Central memory CD8-positive, alpha-beta T cell (primary cell): ENCODE results near the gene FARS2.

ENCODE experiments used
- ATAC-seq: fragments of 150-1000 bp; cut with Tn5 transposase; replicated peaks from 2 replicates; pipeline ENCODE4 v1.10.0; 2022; ENCODE audit warnings: mild to moderate bottlenecking, moderate FRiP score, moderate number of reproducible peaks; ENCODE audit not compliant: poor library complexity, severe bottlenecking; ENCODE audit errors: extremely low read depth
- DNase-seq, 2 donors: peaks; one replicate each; pipeline ENCODE4 v3.0.0; 2021; ENCODE audit warnings: low spot score in 2 of 2
- H3K27ac Mint-ChIP-seq: one replicate; pipeline ENCODE4 v1.8.0; 2022; ENCODE audit warnings: low read depth, mild to moderate bottlenecking, moderate library complexity, mixed read lengths
- H3K27me3 Mint-ChIP-seq: one replicate; pipeline ENCODE4 v1.8.0; 2022; ENCODE audit warnings: mixed read lengths
- H3K36me3 Mint-ChIP-seq: one replicate; pipeline ENCODE4 v1.8.0; 2022; ENCODE audit warnings: mild to moderate bottlenecking, moderate library complexity, mixed read lengths; ENCODE audit not compliant: insufficient read depth
- H3K4me1 Mint-ChIP-seq: one replicate; pipeline ENCODE4 v1.8.0; 2022; ENCODE audit warnings: mixed read lengths
- H3K4me3 Mint-ChIP-seq: one replicate; pipeline ENCODE4 v1.8.0; 2022; ENCODE audit warnings: mild to moderate bottlenecking, moderate library complexity, mixed read lengths
- H3K9me3 Mint-ChIP-seq: one replicate; pipeline ENCODE4 v1.8.0; 2022; ENCODE audit warnings: mixed read lengths

FARS2 gene

GRCh38 chr6:5507131-5507681, 245.9 kb downstream of the FARS2 start:
- peaks cover 27% of the 10 kb centered on the region for H3K4me1 Mint-ChIP-seq
- H3K27me3 Mint-ChIP-seq = no peaks in the 10 kb centered on the region
- H3K9me3 Mint-ChIP-seq = no peaks in the 10 kb centered on the region
- H3K27ac Mint-ChIP-seq = peak overlapping the region; percentile 83
- peak; percentile 78 for ATAC-seq
- H3K36me3 Mint-ChIP-seq = no peaks in the 10 kb centered on the region
- DNase-seq = no peak
- peak overlapping the region; percentile 51 for H3K4me3 Mint-ChIP-seq

DNA sequence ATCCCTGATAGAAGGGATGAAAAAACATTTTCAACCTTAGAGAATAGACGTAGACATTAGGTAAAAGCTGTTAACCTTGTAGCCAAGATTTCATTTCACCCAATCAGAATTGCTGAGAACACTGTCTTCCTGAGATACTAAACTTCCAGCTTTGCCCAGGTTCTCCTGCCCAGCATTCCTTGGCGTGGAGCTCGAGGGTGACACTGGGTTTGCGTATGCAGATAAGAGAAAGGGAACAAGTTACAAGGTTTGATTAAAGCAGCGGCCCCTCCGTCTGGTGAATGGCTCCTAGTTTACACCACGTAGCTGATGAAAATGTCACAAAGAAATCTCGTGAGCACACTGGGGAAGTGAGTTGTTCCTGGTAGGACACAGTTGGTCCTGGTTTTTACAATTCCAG, 247.8 kb downstream of the FARS2 start:
- H3K36me3 Mint-ChIP-seq = peaks cover 2% of the 10 kb centered on the region
- H3K4me3 Mint-ChIP-seq = no peak overlapping the region
- DNase-seq (no peak), ATAC-seq (no peak)
- no peak overlapping the region for H3K27ac Mint-ChIP-seq
- no peaks in the 10 kb centered on the region for H3K27me3 Mint-ChIP-seq
- H3K4me1 Mint-ChIP-seq = peaks cover 32% of the 10 kb centered on the region
- H3K9me3 Mint-ChIP-seq = no peaks in the 10 kb centered on the region

- no peak for DNase-seq
- Mint-ChIP-seq H3K27me3 (no peaks in the 10 kb centered on the region), H3K4me1 (peaks cover 32% of the 10 kb centered on the region), H3K4me3 (no peak overlapping the region), H3K36me3 (peaks cover 2% of the 10 kb centered on the region), H3K27ac (no peak overlapping the region), H3K9me3 (no peaks in the 10 kb centered on the region)
- no peak for ATAC-seq
Measured at GRCh38 chr6:5510331-5511133, 249.2 kb downstream of the FARS2 start.

- H3K36me3 Mint-ChIP-seq = peaks cover 2% of the 10 kb centered on the region
- ATAC-seq = no peak
- no peaks in the 10 kb centered on the region for H3K27me3 Mint-ChIP-seq
- H3K9me3 Mint-ChIP-seq = no peaks in the 10 kb centered on the region
- H3K4me1 Mint-ChIP-seq = peaks cover 25% of the 10 kb centered on the region
- H3K4me3 Mint-ChIP-seq = no peak overlapping the region
- no peak for DNase-seq
- no peak overlapping the region for H3K27ac Mint-ChIP-seq
Measured at GRCh38 chr6:5511954-5512353, 250.6 kb downstream of the FARS2 start.

GRCh38 chr6:5512422-5512821, 251.1 kb downstream of the FARS2 start:
- no peaks in the 10 kb centered on the region for H3K27me3 Mint-ChIP-seq
- DNase-seq (no peak), ATAC-seq (no peak)
- H3K27ac Mint-ChIP-seq = no peak overlapping the region
- H3K9me3 Mint-ChIP-seq = no peaks in the 10 kb centered on the region
- peaks cover 2% of the 10 kb centered on the region for H3K36me3 Mint-ChIP-seq
- H3K4me1 Mint-ChIP-seq = peaks cover 23% of the 10 kb centered on the region
- H3K4me3 Mint-ChIP-seq = no peak overlapping the region

GRCh38 chr6:5513408-5513807, 252.1 kb downstream of the FARS2 start:
- ATAC-seq (no peak), DNase-seq (no peak)
- Mint-ChIP-seq H3K9me3 (no peaks in the 10 kb centered on the region), H3K27ac (no peak overlapping the region), H3K4me3 (no peak overlapping the region), H3K27me3 (no peaks in the 10 kb centered on the region), H3K36me3 (peaks cover 6% of the 10 kb centered on the region), H3K4me1 (peaks cover 22% of the 10 kb centered on the region)

DNA sequence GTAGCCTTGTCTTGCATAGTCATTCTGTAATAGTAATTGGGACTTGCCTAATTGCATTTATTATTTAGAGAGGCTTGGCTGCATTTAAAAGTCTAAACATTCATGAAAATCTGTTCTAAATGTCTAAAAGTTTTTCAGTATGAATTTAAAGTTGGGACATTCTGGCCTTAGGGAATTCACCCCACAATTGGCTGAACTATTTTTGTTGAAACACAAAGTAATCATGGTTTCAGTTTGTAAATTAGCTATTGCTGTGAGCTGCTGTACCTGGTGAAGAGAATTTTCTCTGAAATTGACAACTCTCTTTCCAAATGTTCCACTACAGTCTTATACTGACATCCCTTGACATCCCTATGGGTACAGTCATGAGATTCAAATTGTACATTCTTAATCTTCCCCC, 253.0 kb downstream of the FARS2 start:
- peaks cover 28% of the 10 kb centered on the region for H3K4me1 Mint-ChIP-seq
- no peak overlapping the region for H3K27ac Mint-ChIP-seq
- no peaks in the 10 kb centered on the region for H3K9me3 Mint-ChIP-seq
- no peaks in the 10 kb centered on the region for H3K27me3 Mint-ChIP-seq
- DNase-seq = no peak
- H3K36me3 Mint-ChIP-seq = peaks cover 6% of the 10 kb centered on the region
- ATAC-seq = no peak
- H3K4me3 Mint-ChIP-seq = no peak overlapping the region

DNA sequence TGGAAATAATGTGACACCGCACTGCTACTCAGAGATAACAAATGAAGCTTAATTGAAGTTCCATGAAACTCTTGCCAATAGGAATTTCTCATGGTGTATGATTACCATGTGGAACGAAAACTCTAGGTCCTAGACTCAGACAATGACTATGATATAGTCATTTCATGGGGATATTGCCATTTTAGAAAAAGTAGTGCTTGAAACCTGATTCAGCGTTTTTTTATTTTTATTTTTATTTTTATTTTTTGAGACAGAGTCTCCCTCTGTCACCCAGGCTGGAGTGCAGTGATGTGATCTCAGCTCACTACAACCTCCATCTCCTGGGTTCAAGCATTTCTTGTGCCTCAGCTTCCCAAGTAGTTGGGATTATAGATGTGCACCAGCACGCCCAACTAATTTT, 253.9 kb downstream of the FARS2 start:
- DNase-seq = no peak
- peaks cover 6% of the 10 kb centered on the region for H3K36me3 Mint-ChIP-seq
- no peaks in the 10 kb centered on the region for H3K9me3 Mint-ChIP-seq
- no peak overlapping the region for H3K27ac Mint-ChIP-seq
- H3K4me1 Mint-ChIP-seq = peaks cover 30% of the 10 kb centered on the region
- no peaks in the 10 kb centered on the region for H3K27me3 Mint-ChIP-seq
- H3K4me3 Mint-ChIP-seq = no peak overlapping the region
- ATAC-seq = no peak

GRCh38 chr6:5516036-5516435, 254.7 kb downstream of the FARS2 start:
- Mint-ChIP-seq H3K36me3 (peaks cover 6% of the 10 kb centered on the region), H3K4me3 (no peak overlapping the region), H3K27me3 (no peaks in the 10 kb centered on the region), H3K27ac (no peak overlapping the region), H3K9me3 (no peaks in the 10 kb centered on the region), H3K4me1 (peaks cover 30% of the 10 kb centered on the region)
- no peak for DNase-seq
- ATAC-seq = no peak

GRCh38 chr6:5517796-5518195, 256.5 kb downstream of the FARS2 start:
- Mint-ChIP-seq H3K9me3 (no peaks in the 10 kb centered on the region), H3K4me3 (peak overlapping the region; percentile 59), H3K27ac (peak overlapping the region; percentile 39), H3K4me1 (peaks cover 37% of the 10 kb centered on the region), H3K36me3 (peaks cover 5% of the 10 kb centered on the region), H3K27me3 (no peaks in the 10 kb centered on the region)
- ATAC-seq = peak; percentile 79
- DNase-seq = no peak

DNA sequence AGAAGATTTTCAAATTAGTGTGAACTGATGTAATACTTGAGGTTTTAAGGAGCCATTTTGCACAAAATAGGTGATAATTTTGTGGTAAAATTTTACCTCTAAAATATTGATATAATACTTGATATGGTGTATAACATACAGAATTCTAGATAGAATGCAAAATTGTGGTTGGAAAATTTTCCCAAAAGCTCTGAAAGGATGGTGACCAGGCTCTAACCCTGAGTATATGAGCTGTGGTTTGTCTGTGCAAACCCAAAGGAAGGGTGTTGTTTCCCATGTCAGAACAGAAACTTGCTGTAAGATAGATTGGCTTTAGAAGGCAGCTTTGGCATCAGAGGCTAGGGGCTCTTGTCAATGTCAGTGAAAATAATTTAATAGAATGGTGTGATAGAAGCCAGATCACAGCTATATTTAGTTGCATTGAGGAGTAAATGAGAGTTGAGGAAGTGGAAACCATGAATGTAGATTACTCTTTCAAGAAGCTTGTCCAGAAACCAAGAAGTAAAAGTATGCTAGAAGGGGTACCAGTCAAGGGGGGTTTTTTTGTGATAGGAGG, 257.7 kb downstream of the FARS2 start:
- Mint-ChIP-seq H3K4me3 (peak overlapping the region; percentile 56), H3K27ac (peak overlapping the region; percentile 77), H3K27me3 (no peaks in the 10 kb centered on the region), H3K36me3 (peaks cover 4% of the 10 kb centered on the region), H3K4me1 (peaks cover 40% of the 10 kb centered on the region), H3K9me3 (no peaks in the 10 kb centered on the region)
- peak; percentile 61 for ATAC-seq
- DNase-seq = no peak

GRCh38 chr6:5520796-5521195, 259.5 kb downstream of the FARS2 start:
- peaks cover 44% of the 10 kb centered on the region for H3K4me1 Mint-ChIP-seq
- no peaks in the 10 kb centered on the region for H3K9me3 Mint-ChIP-seq
- no peak overlapping the region for H3K27ac Mint-ChIP-seq
- H3K36me3 Mint-ChIP-seq = peaks cover 4% of the 10 kb centered on the region
- ATAC-seq = no peak
- no peaks in the 10 kb centered on the region for H3K27me3 Mint-ChIP-seq
- no peak for DNase-seq
- H3K4me3 Mint-ChIP-seq = no peak overlapping the region

DNA sequence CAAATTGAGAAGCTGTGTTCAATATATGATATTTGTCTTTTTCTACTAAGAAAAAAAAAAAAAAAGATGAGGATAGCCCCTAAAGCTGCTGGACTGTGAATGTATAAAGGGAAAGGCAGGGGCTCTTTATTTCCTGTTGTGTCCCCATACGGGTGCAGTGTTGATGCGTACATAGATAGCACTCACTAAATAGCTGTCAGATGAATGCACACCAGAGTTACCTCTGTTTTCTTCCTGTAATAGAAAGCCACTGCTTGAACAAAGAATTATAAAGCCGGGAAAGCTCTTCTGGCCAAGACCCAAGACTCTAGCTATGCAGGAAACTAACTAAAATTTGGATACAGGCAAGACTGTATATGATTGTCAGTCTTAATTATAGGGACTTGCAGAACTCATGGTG, 260.0 kb downstream of the FARS2 start:
- ATAC-seq = no peak
- Mint-ChIP-seq H3K4me1 (peaks cover 44% of the 10 kb centered on the region), H3K27ac (no peak overlapping the region), H3K27me3 (no peaks in the 10 kb centered on the region), H3K9me3 (no peaks in the 10 kb centered on the region), H3K4me3 (no peak overlapping the region), H3K36me3 (peaks cover 4% of the 10 kb centered on the region)
- DNase-seq = no peak
